G401 (cell line): ENCODE measurements around the gene MLNR. TPM values are rescaled to one million over a fixed set of nuclear protein-coding genes. Genes with fewer than 3 reads are reported as not detected.
A peak's percentile ranks its signal among the peaks of the same experiment; 100 is the strongest.

Experiments used
- DNase-seq: peaks from one replicate; pipeline ENCODE4 v3.0.0-alpha.2; 2015; ENCODE audit warnings: low spot score
- in situ Hi-C: cut with HindIII; loops from 2 replicates; pipeline ENCODE4 v1.10.0; 2016; ENCODE audit warnings: low sequenced_read_pairs, mixed read lengths
- total RNA-seq: library from RNA; depleted of rRNA; stranded (reverse); fragments of >200 nt; shearing (Covaris generic); gene quantifications from 2 replicates; pipeline ENCODE4 v1.2.3, GENCODE V29; 2014

The MLNR gene
- total RNA-seq, 1 experiment from 2014 or later, result not detected

- no peak for DNase-seq
- in situ Hi-C loops, result no loop called here
Measured at GRCh38 chr13:49221590-49221965, 1.4 kb downstream of the MLNR start.

- DNase-seq, result no peak
- in situ Hi-C loops, result no loop called here
Measured at GRCh38 chr13:49225223-49226042, 5.3 kb downstream of the MLNR start.

GRCh38 chr13:49226613-49227012 is 6.5 kb downstream of the MLNR start:
- in situ Hi-C loops, result no loop called here
- DNase-seq, result no peak

- in situ Hi-C loops, result no loop called here
- no peak for DNase-seq
Measured at GRCh38 chr13:49234741-49235140, 14.6 kb downstream of the MLNR start.

GRCh38 chr13:49235856-49236431 is 15.8 kb downstream of the MLNR start:
- DNase-seq, result no peak
- in situ Hi-C loops, result no loop called here

- in situ Hi-C loops, result no loop called here
- DNase-seq, result no peak
Measured at GRCh38 chr13:49238621-49239020, 18.5 kb downstream of the MLNR start.

- DNase-seq, result peak; percentile 12
- in situ Hi-C loops, result no loop called here
Measured at GRCh38 chr13:49240017-49240416, 19.9 kb downstream of the MLNR start.

- DNase-seq, result no peak
- in situ Hi-C loops, result no loop called here
Measured at GRCh38 chr13:49241296-49241695, 21.2 kb downstream of the MLNR start.

- no peak for DNase-seq
- in situ Hi-C loops, result no loop called here
Measured at GRCh38 chr13:49245101-49245500, 25.0 kb downstream of the MLNR start.

GRCh38 chr13:49246850-49247642 is 26.9 kb downstream of the MLNR start:
- no peak for DNase-seq
- in situ Hi-C loops, result no loop called here

GRCh38 chr13:49247643-49248621 is 27.8 kb downstream of the MLNR start, which contains the start of gene CDADC1:
Gene CDADC1 (plus strand): TSS chr13:49247925. CDS start chr13:49248038, 113 bp downstream.
- in situ Hi-C loops, result no loop called here
- peak; percentile 97 for DNase-seq

GRCh38 chr13:49248622-49249002 is 28.5 kb downstream of the MLNR start:
- in situ Hi-C loops, result no loop called here
- DNase-seq, result no peak

- DNase-seq, result no peak
- in situ Hi-C loops, result no loop called here
Measured at GRCh38 chr13:49251326-49251725, 31.2 kb downstream of the MLNR start.

GRCh38 chr13:49253310-49253709 is 33.2 kb downstream of the MLNR start:
- DNase-seq, result no peak
- in situ Hi-C loops, result no loop called here

GRCh38 chr13:49254007-49254406 is 33.9 kb downstream of the MLNR start:
- DNase-seq, result no peak
- in situ Hi-C loops, result no loop called here

- DNase-seq, result no peak
- in situ Hi-C loops, result no loop called here
Measured at GRCh38 chr13:49256841-49257240, 36.7 kb downstream of the MLNR start.

GRCh38 chr13:49258089-49258796 is 38.1 kb downstream of the MLNR start:
- DNase-seq, result no peak
- in situ Hi-C loops, result no loop called here

GRCh38 chr13:49259586-49259985 is 39.4 kb downstream of the MLNR start:
- DNase-seq, result no peak
- in situ Hi-C loops, result no loop called here
